ENCODE results near the gene FAM83F.

The FAM83F gene

DNA sequence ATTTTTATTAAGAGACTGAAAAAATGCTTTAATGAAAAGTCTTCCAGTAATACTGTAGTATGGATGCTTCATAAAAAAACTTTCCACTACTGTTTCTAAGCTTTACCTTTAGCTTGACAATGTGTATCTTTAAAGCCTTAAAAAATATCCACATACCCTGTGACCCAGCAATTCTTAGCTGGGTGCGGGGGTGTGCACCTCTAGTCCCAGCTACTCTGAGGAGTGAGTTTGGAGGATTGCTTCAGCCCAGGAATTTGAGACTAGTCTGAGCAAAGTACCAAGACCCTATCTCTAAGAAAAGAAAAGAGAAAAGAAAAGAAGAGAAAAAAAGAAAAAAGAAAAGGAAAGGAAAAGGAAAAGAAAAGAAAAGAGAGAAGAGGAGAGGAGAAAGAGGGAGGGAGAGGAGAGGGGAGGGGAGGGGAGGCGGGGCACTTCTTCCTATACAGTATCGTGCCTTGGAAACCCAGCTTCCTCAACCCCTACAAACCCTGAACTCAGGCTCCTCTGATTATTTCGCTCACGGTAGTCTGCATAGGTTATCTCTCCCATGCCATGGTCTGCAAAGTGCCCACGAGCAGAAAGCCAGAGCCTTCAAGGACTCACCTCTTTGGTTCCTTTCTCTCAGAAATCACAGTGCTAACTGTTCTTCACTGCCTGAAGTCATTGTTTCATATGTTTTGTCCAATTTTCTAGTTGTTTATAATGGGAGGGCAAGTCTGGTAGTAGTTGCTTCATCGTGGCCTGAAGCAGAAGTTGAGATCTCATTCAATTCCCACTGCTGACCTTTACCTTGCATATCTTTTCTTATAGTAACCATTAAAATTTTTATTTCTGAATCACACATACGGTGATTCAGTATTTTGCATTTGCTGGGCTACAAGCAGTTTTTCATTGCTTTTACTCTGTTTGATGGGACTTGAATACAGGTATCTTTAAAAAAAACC, 82.2 kb downstream of the FAM83F start:
- no peak for DNase-seq

DNA sequence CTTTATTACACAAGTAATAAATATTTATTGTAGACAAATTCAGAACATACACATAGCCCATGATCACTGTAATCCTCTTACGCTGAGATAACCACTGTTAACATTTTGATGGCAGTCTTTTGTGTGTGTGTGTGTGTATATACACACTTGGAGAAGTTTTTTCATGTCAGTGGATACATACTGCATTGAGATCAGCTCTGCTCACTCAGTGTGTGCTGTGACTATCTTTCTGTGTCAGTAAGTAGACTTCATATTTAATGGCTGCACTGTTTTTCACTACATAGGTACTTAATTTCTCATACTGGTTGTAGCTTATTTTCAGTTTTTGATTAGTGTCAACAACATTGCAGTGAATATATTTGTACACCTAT, 82.9 kb downstream of the FAM83F start:
- DNase-seq, result no peak

DNA sequence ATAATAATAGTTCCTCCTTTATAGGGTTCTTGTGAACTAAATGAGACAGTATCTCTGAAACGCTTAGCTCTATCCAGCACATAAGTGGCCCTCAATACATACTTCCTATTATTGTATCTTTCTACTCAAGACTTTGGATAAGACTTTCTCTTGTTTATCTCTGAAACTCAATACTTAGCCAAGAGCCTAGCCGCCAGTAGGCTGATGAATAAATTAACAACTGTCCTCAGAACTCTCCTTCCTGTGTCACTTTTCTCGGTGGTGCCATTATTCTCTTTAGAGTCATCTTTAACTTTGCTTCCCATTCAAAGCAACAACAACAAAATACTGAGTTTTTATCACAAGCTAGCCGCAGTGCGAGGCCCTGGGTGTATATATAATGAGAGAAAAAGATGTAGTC, 86.9 kb downstream of the FAM83F start:
- no peak for DNase-seq

DNA sequence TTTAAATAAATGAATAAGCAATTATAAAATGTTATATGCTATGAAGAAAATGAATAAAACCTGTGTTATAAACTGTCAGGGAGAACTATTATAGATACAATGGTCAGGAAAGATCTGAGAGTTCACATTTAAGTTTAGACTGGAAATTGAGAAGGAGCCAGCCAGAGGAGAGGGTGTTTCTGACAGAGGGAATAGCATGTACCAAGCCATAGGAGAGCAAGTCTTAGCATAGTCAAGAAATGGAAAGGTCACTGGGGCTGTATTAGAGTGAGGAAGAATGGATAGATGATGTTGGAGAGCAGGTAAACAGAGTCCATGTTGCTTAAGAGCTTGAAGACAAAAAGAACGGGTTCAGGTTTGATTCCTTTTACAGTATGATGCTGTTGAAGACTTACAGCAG, 87.4 kb downstream of the FAM83F start:
- no peak for DNase-seq

DNA sequence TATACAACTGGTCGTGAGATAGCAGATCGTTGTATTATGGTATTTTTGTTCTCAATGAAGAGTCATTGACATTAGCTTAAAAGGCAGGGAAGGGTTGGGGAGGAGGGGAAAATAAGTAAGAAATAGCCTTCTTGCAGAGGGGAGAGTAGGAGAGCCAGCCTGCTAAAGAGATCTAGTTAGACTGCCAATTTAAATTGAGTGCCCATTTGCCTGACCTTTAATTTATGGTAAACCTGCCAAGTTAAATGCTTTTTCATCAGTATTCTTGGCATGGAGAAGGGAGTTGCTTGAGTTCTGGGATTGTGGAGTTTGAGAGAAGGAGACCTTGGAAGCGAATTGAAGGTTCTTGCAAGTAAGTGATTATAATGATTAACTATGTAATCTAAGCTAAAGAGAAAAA, 89.0 kb downstream of the FAM83F start:
- DNase-seq, result no peak

DNA sequence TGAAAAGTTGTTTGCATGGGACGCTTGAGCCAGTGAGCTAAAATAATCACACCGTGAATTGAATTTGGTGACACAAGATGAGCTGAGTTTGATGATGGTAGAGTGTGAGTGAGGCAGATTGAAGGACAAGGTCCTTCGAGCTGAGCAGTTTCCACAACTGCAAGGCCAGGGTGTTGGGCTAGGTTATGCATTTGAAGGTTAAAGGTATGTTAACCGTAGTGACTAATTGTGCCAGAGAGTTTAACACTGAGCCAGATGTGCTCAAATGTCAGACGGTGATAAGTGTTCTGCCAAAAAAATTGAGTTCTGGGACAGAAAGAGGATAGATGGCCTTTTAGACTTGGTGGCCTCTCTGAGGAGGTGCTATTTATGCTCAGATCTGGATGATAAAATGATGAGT, 89.5 kb downstream of the FAM83F start:
- no peak for DNase-seq

DNA sequence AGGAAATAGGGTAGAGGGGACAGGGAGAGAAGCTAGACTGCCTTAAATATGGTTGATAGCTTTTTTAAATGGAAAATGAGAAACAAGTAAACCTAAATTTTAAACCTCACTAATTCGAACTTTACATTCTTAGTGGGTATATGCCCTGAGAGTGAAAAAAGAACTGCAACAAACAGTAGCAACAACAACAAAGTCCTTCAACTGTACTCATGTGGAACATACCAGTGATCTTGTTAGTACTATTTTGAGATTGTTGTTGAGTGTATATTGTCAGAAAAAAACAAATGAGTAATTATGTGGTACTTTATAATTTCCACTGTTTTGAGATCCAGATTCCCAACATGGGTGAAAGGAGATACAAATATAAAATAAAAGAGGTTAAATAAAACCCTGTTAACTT, 94.1 kb downstream of the FAM83F start:
- DNase-seq, result no peak
